Measurements from ENCODE around the gene BPIFB1. TPM values are rescaled to one million over a fixed set of nuclear protein-coding genes. Genes with fewer than 3 reads are reported as not detected.

BPIFB1 gene
- total and polyA plus RNA-seq, 9 donors: 0.15 TPM; not detected in 8

DNA sequence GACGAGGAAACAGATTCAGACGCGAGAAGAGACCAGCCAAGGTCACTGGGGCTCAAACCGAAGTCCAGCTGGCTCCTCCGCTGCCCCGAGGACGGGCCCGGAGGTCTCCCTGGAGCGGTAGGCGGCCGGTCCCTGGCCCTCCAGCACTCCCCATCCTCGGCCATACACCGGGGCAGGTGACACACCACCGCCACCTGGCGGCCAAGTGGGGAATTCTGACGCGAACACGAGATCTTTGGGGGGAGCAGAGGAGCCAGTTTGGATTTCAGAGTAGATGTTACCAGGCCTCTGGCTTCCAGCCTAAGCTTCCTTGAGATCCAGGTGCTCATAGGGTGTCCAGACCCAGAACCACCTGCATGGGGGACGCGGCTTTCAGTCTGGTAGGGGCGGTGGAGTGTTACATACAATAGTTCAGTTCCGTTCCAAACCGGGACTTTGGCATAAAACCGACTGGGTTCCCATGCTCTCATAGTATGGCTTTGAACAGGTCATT lies 16.1 kb downstream of the BPIFB1 start:
- no peaks in the 10 kb centered on the region for H3K9me3 ChIP-seq
- TF ChIP-seq POLR2A (IDR thresholded peaks at IDR 0.05) (no peak), EP300 (IDR thresholded peaks at IDR 0.05) (no peak)
- TF ChIP-seq, protein P1, sequence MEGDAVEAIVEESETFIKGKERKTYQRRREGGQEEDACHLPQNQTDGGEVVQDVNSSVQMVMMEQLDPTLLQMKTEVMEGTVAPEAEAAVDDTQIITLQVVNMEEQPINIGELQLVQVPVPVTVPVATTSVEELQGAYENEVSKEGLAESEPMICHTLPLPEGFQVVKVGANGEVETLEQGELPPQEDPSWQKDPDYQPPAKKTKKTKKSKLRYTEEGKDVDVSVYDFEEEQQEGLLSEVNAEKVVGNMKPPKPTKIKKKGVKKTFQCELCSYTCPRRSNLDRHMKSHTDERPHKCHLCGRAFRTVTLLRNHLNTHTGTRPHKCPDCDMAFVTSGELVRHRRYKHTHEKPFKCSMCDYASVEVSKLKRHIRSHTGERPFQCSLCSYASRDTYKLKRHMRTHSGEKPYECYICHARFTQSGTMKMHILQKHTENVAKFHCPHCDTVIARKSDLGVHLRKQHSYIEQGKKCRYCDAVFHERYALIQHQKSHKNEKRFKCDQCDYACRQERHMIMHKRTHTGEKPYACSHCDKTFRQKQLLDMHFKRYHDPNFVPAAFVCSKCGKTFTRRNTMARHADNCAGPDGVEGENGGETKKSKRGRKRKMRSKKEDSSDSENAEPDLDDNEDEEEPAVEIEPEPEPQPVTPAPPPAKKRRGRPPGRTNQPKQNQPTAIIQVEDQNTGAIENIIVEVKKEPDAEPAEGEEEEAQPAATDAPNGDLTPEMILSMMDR (IDR thresholded peaks at IDR 0.05): no peak
- no peak overlapping the region for H3K4me3 ChIP-seq
- no peaks in the 10 kb centered on the region for H3K27me3 ChIP-seq
- no peak overlapping the region for H3K27ac ChIP-seq
- intact Hi-C loops (cut with DNase I): loop anchor here in 1 of 4 donors (10.0 kb wide), 1 partner anchor 394 kb away; no protein-coding TSS in a partner anchor
- no peaks in the 10 kb centered on the region for H3K4me1 ChIP-seq (ENCODE audit: insufficient read depth)
- H3K36me3 ChIP-seq: no peaks in the 10 kb centered on the region
- 13 to 14% (median 14%) methylated on average over 24 of the region's 24 CpGs for WGBS, 3 donors
- peak; percentile 13 to 61 (median 29) for DNase-seq

GRCh38 chr20:33301192-33301930 lies 18.3 kb downstream of the BPIFB1 start:
- Histone ChIP-seq H3K9me3 (no peaks in the 10 kb centered on the region), H3K36me3 (no peaks in the 10 kb centered on the region), H3K4me1 (ENCODE audit: insufficient read depth) (no peaks in the 10 kb centered on the region), H3K4me3 (no peak overlapping the region), H3K27me3 (no peaks in the 10 kb centered on the region), H3K27ac (no peak overlapping the region)
- 69 to 78% (median 72%) methylated on average over 11 of the region's 11 CpGs for WGBS, 3 donors
- intact Hi-C loops (cut with DNase I): no loop called here
- DNase-seq: no peak
- TF ChIP-seq, protein P1 (IDR thresholded peaks at IDR 0.05): no peak
- no peak for TF ChIP-seq EP300 (IDR thresholded peaks at IDR 0.05)
- TF ChIP-seq POLR2A (IDR thresholded peaks at IDR 0.05): no peak

DNA sequence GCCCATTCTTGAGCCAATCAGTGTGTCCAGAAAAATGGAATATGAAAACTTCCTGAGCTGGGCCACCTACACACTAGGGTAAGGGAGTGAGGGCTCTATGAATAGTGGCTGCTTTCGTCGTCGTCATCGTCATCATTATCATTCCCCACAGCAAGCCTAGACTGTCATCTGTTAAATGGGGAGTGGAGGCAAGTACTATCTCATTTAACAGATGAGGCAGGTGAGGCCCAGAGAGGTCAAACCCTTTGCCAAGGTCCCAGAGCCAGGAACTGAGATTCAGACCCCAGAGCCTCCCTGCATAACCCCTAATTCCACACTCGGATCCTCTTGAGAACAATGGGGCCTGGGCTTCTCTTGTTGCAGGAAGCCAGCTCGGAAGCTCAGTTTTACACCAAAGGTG lies 20.6 kb downstream of the BPIFB1 start:
- DNase-seq: no peak
- no peak for TF ChIP-seq EP300 (IDR thresholded peaks at IDR 0.05)
- TF ChIP-seq POLR2A (IDR thresholded peaks at IDR 0.05): no peak
- TF ChIP-seq, protein P1 (IDR thresholded peaks at IDR 0.05): no peak
- no peaks in the 10 kb centered on the region for H3K36me3 ChIP-seq
- intact Hi-C loops (cut with DNase I): no loop called here
- WGBS, 3 donors: 83 to 92% (median 84%) methylated on average over 6 of the region's 6 CpGs
- no peaks in the 10 kb centered on the region for H3K4me1 ChIP-seq (ENCODE audit: insufficient read depth)
- no peaks in the 10 kb centered on the region for H3K9me3 ChIP-seq
- H3K27me3 ChIP-seq: no peaks in the 10 kb centered on the region
- H3K27ac ChIP-seq: no peak overlapping the region
- no peak overlapping the region for H3K4me3 ChIP-seq

DNA sequence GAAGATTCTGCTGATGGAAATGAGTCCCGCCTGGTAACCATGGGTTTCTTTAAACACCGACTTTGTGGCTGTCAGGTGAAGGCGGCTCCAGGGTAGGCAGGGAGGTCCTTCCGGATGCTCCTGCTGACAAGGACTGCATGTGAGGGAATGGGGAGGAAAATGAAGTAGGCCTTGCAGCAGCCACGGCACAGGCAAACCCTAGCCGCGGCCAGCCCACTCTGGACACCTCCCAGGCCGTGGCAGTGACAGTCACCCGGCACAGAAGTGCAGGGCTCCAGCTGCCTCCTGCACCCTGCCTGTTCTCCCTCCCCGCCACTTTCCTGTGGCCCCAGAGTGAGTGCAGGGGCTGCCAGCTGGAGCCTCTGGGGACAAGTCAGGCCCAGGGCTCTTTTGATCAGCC lies 21.0 kb downstream of the BPIFB1 start:
- no peak overlapping the region for H3K4me3 ChIP-seq
- WGBS, 3 donors: 77 to 84% (median 82%) methylated on average over 10 of the region's 10 CpGs
- no peaks in the 10 kb centered on the region for H3K36me3 ChIP-seq
- H3K9me3 ChIP-seq: no peaks in the 10 kb centered on the region
- intact Hi-C loops (cut with DNase I): no loop called here
- no peak overlapping the region for H3K27ac ChIP-seq
- TF ChIP-seq, protein P1 (IDR thresholded peaks at IDR 0.05): no peak
- TF ChIP-seq POLR2A (IDR thresholded peaks at IDR 0.05) (no peak), EP300 (IDR thresholded peaks at IDR 0.05) (no peak)
- DNase-seq: no peak
- no peaks in the 10 kb centered on the region for H3K27me3 ChIP-seq
- no peaks in the 10 kb centered on the region for H3K4me1 ChIP-seq (ENCODE audit: insufficient read depth)

All from ovary (tissue), 9 donors.